Osteoblast (primary cell): ENCODE measurements around the gene SYTL5. TPM values are rescaled to one million over a fixed set of nuclear protein-coding genes. Genes with fewer than 3 reads are reported as not detected.

Experiments
- DNase-seq: peaks from one replicate; pipeline ENCODE4 v3.0.0; 2011; ENCODE audit warnings: low spot score, mixed read lengths; ENCODE audit not compliant: insufficient read length; ENCODE audit errors: missing footprints
- H2AFZ ChIP-seq: 2 replicates; pipeline ENCODE4 v1.6.0; 2011; ENCODE audit warnings: mild to moderate bottlenecking, low read length
- H3K27ac ChIP-seq: 2 replicates; pipeline ENCODE4 v1.5.1; 2011; ENCODE audit warnings: mild to moderate bottlenecking, low read depth, low read length, moderate library complexity
- H3K27me3 ChIP-seq: 2 replicates; pipeline ENCODE4 v1.6.0; 2012; ENCODE audit warnings: mild to moderate bottlenecking, control low read depth, inconsistent platforms, low read length, moderate library complexity; ENCODE audit not compliant: insufficient read depth
- H3K36me3 ChIP-seq: 2 replicates; pipeline ENCODE4 v1.5.1; 2011; ENCODE audit warnings: mild to moderate bottlenecking, low read length, control low read depth, moderate library complexity; ENCODE audit not compliant: insufficient read depth
- H3K4me1 ChIP-seq: 2 replicates; pipeline ENCODE4 v1.5.1; 2011; ENCODE audit warnings: mild to moderate bottlenecking, low read length, control low read depth, moderate library complexity; ENCODE audit not compliant: insufficient read depth
- H3K4me2 ChIP-seq: 2 replicates; pipeline ENCODE4 v1.6.0; 2011; ENCODE audit warnings: mild to moderate bottlenecking, low read length; ENCODE audit not compliant: insufficient read depth
- H3K4me3 ChIP-seq: fragments of 200-600 bp; sonication (generic); 3 replicates; pipeline ENCODE4 v1.5.1; 2012; ENCODE audit warnings: mild to moderate bottlenecking, low read length, inconsistent platforms; ENCODE audit not compliant: insufficient read depth
- H3K79me2 ChIP-seq: 2 replicates; pipeline ENCODE4 v1.6.0; 2012; ENCODE audit warnings: mild to moderate bottlenecking, low read length, control low read depth, inconsistent platforms; ENCODE audit not compliant: insufficient read depth
- H3K9me3 ChIP-seq: 2 replicates; pipeline ENCODE4 v1.5.1; 2011; ENCODE audit warnings: low read depth, low read length, control low read depth
- H4K20me1 ChIP-seq: 2 replicates; pipeline ENCODE4 v1.6.0; 2012; ENCODE audit warnings: mild to moderate bottlenecking, low read length, control low read depth; ENCODE audit not compliant: insufficient read depth
- CTCF ChIP-seq: IDR thresholded peaks from 2 replicates; pipeline ENCODE4 v1.5.1; 2011; ENCODE audit warnings: mild to moderate bottlenecking, low read depth, low read length, moderate library complexity; ENCODE audit errors: extremely low read depth
- total RNA-seq: library from RNA; depleted of rRNA; stranded (reverse); fragments of >200 nt; gene quantifications from 2 replicates; pipeline ENCODE4 v1.2.3, GENCODE V29; 2012

SYTL5 gene
- total RNA-seq, 1 donor = under 0.01 TPM

- no peak for DNase-seq
- H3K4me2 ChIP-seq = no peak overlapping the region
- no peaks in the 10 kb centered on the region for H3K27me3 ChIP-seq
- no peaks in the 10 kb centered on the region for H3K4me1 ChIP-seq
- no peak overlapping the region for H3K4me3 ChIP-seq
- no peaks in the 10 kb centered on the region for H3K9me3 ChIP-seq
- no peaks in the 10 kb centered on the region for H3K79me2 ChIP-seq
- no peaks in the 10 kb centered on the region for H4K20me1 ChIP-seq
- H3K36me3 ChIP-seq = no peaks in the 10 kb centered on the region
- no peak overlapping the region for H2AFZ ChIP-seq
- no peak for TF ChIP-seq CTCF
- no peak overlapping the region for H3K27ac ChIP-seq
Observed at GRCh38 chrX:38112566-38112965, 106.2 kb downstream of the SYTL5 start.

- no peak for TF ChIP-seq CTCF
- Histone ChIP-seq H4K20me1 (no peaks in the 10 kb centered on the region), H3K4me3 (no peak overlapping the region), H3K4me1 (no peaks in the 10 kb centered on the region), H3K27me3 (no peaks in the 10 kb centered on the region), H3K79me2 (no peaks in the 10 kb centered on the region), H3K4me2 (no peak overlapping the region), H3K9me3 (no peaks in the 10 kb centered on the region), H3K27ac (no peak overlapping the region), H2AFZ (no peak overlapping the region), H3K36me3 (no peaks in the 10 kb centered on the region)
- no peak for DNase-seq
Observed at GRCh38 chrX:38116706-38117105, 110.4 kb downstream of the SYTL5 start.

GRCh38 chrX:38117485-38117884, 111.1 kb downstream of the SYTL5 start:
- Histone ChIP-seq H3K4me3 (no peak overlapping the region), H3K4me2 (no peak overlapping the region)
- no peak for DNase-seq

GRCh38 chrX:38124000-38124399, 117.6 kb downstream of the SYTL5 start:
- no peak for DNase-seq
- H3K9me3 ChIP-seq = no peaks in the 10 kb centered on the region
- no peaks in the 10 kb centered on the region for H3K4me1 ChIP-seq
- no peaks in the 10 kb centered on the region for H3K36me3 ChIP-seq
- H3K27ac ChIP-seq = no peak overlapping the region
- H3K4me2 ChIP-seq = no peak overlapping the region
- no peaks in the 10 kb centered on the region for H3K27me3 ChIP-seq
- H2AFZ ChIP-seq = no peak overlapping the region
- no peaks in the 10 kb centered on the region for H4K20me1 ChIP-seq
- no peaks in the 10 kb centered on the region for H3K79me2 ChIP-seq
- no peak for TF ChIP-seq CTCF
- no peak overlapping the region for H3K4me3 ChIP-seq

More at GRCh38 chrX:38117485-38117884, 111.1 kb downstream of the SYTL5 start:
- Histone ChIP-seq H3K9me3 (no peaks in the 10 kb centered on the region), H2AFZ (no peak overlapping the region), H3K27me3 (no peaks in the 10 kb centered on the region), H3K79me2 (no peaks in the 10 kb centered on the region), H3K4me1 (no peaks in the 10 kb centered on the region), H3K36me3 (no peaks in the 10 kb centered on the region), H4K20me1 (no peaks in the 10 kb centered on the region), H3K27ac (no peak overlapping the region)
- no peak for TF ChIP-seq CTCF
